ENCODE data around the gene MRPL37.

DNA sequence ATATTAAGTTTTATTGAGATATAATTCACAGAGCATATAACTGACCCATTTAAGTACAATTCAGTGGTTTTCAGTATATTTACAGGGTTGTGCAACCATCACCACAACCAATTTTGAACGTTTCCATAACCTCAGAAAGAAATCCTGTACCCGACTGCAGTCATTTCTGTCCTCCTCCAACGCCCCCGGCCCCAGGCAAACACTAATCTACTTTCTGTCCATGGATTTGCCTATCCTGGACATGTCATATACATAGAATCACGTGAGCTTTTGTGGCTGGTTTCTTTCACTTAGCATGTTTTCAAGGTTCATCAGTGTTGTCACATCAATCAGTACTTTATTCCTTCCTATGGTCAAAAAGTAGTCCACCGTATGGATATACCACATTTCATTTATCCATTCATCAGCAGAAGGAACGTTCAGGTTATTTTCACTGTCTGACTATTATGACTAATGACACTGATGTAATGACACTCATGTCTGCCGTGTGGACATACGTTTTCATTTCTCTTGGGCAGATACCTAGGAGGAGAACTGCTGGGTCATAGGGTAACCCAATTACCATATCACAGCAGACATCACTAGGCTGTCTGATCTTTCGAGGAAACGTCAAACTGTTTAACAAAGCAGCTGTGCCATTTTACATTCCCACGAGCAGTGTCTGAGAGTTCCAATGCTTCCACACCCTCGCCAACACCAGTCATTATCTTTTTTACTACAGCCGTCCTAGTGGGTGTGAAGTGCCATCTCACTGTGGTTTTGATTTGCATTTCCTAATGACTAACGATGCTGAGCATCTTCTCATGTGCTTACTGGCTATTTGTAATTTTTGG is 30.8 kb downstream of the MRPL37 start:
- TF ChIP-seq, protein P1, sequence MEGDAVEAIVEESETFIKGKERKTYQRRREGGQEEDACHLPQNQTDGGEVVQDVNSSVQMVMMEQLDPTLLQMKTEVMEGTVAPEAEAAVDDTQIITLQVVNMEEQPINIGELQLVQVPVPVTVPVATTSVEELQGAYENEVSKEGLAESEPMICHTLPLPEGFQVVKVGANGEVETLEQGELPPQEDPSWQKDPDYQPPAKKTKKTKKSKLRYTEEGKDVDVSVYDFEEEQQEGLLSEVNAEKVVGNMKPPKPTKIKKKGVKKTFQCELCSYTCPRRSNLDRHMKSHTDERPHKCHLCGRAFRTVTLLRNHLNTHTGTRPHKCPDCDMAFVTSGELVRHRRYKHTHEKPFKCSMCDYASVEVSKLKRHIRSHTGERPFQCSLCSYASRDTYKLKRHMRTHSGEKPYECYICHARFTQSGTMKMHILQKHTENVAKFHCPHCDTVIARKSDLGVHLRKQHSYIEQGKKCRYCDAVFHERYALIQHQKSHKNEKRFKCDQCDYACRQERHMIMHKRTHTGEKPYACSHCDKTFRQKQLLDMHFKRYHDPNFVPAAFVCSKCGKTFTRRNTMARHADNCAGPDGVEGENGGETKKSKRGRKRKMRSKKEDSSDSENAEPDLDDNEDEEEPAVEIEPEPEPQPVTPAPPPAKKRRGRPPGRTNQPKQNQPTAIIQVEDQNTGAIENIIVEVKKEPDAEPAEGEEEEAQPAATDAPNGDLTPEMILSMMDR (IDR thresholded peaks at IDR 0.05) = no peak
- TF ChIP-seq POLR2AphosphoS5 (IDR thresholded peaks at IDR 0.05; ENCODE audit: low read depth, low read length) = no peak
- no peak for TF ChIP-seq TCF7L2 (IDR thresholded peaks at IDR 0.05; ENCODE audit: low read depth, low read length)
- no peak for TF ChIP-seq REST (IDR thresholded peaks at IDR 0.05; ENCODE audit: insufficient read depth in 1 of 2, low read depth in 2 of 2, low read length in 1 of 2)

Data from Panc1 (cell line).